Measurements from ENCODE around the gene ELF2.

ELF2 gene

DNA sequence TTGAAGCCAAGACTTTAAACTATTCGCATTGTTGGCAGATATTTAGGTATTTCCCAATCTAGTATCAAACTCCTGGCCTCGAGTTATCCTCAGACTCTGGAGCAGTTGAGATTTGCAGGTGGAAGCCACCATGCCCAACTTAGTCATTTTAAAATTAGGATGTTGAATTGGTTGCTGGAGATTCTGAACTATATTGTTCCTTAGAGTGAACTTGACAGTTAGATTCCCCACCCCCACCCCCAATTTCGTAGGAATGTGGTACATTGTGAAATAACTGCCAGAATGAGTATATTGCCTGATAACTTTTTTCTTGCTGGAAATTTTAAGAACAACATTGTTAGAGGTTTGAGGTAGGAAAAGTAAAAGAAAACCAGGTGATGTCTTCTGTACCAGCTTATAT lies 159.2 kb downstream of the ELF2 start:
- TF ChIP-seq POLR2A (IDR thresholded peaks at IDR 0.05; ENCODE audit: extremely low read depth, insufficient read length): no peak
- TF ChIP-seq, protein P1, sequence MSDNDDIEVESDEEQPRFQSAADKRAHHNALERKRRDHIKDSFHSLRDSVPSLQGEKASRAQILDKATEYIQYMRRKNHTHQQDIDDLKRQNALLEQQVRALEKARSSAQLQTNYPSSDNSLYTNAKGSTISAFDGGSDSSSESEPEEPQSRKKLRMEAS (IDR thresholded peaks at IDR 0.05; ENCODE audit: low read depth, low read length): no peak
- TF ChIP-seq MYC (IDR thresholded peaks at IDR 0.05; ENCODE audit: low read depth, low read length): no peak
- TF ChIP-seq, protein P2, sequence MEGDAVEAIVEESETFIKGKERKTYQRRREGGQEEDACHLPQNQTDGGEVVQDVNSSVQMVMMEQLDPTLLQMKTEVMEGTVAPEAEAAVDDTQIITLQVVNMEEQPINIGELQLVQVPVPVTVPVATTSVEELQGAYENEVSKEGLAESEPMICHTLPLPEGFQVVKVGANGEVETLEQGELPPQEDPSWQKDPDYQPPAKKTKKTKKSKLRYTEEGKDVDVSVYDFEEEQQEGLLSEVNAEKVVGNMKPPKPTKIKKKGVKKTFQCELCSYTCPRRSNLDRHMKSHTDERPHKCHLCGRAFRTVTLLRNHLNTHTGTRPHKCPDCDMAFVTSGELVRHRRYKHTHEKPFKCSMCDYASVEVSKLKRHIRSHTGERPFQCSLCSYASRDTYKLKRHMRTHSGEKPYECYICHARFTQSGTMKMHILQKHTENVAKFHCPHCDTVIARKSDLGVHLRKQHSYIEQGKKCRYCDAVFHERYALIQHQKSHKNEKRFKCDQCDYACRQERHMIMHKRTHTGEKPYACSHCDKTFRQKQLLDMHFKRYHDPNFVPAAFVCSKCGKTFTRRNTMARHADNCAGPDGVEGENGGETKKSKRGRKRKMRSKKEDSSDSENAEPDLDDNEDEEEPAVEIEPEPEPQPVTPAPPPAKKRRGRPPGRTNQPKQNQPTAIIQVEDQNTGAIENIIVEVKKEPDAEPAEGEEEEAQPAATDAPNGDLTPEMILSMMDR (IDR thresholded peaks at IDR 0.05; ENCODE audit: low read depth, low read length): no peak
- H3K4me3 ChIP-seq (ENCODE audit: low read depth, low read length): peak overlapping the region; percentile 93
- DNase-seq (ENCODE audit: low read depth): peak; percentile 68

DNA sequence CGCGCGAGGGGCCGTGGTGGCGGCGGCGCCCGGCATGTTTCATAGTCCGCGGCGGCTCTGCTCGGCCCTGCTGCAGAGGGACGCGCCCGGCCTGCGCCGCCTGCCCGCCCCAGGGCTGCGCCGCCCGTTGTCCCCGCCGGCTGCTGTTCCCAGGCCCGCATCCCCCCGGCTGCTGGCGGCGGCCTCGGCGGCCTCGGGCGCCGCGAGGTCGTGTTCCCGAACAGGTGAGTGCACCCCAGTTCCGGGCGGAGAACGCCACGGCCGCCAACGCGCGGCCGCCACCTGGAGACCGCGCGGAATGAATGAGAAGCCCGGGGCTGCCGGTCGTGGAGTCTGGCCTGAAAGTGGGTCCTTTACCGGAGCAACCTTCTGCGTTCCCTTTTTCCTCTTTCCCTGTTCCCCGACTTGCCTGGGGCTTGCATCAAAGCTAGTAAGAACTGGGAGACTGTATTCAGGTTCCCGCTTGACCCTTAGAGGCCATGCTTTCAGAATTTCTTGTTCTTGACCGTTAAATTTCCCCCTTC lies 161.0 kb downstream of the ELF2 start:
- H3K4me3 ChIP-seq (ENCODE audit: low read depth, low read length): peak overlapping the region; percentile 93
- TF ChIP-seq, protein P1 (IDR thresholded peaks at IDR 0.05; ENCODE audit: low read depth, low read length): no peak
- TF ChIP-seq MYC (IDR thresholded peaks at IDR 0.05; ENCODE audit: low read depth, low read length): no peak
- TF ChIP-seq, protein P2 (IDR thresholded peaks at IDR 0.05; ENCODE audit: low read depth, low read length): no peak
- TF ChIP-seq POLR2A (IDR thresholded peaks at IDR 0.05; ENCODE audit: extremely low read depth, insufficient read length): no peak
- peak; percentile 60 for DNase-seq (ENCODE audit: low read depth)

DNA sequence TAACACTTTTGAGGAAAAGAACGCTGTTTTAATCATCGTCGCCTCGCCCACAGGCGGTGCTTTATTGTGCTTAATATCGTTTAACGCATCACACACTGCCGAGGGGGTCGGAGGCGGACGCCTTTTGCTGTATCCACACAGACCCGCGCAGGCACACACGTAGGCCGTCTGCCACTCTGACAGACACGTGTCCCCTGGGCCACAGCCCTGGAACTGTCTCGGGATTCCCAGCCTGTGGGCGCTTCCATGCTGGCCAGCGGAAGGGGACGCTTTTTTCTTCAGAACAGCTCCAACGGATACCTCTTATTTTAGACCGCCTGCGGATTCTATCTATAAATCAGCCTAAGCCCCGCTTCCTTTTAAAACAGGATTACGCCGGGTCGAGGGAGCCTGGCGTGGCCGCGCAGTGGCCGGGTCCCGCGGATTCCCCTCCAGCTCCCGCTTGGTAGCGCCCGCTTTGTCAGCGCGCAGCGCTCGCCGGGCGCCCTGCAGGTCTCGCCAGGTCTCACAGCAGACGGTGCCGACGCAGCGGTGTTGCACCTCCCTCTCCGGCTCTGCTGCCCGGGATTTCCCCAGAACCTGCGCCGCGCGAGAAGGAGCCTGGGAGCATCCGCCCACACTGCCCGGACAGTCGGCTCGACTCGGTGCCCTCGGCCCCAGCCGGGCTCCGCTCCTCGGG lies 161.6 kb downstream of the ELF2 start, which contains the start of gene NOCT:
Gene NOCT (plus strand): TSS at position 513 of the 679 bp plus-strand sequence. CDS start 201 bp downstream, outside the sequence.
- TF ChIP-seq POLR2A (IDR thresholded peaks at IDR 0.05; ENCODE audit: extremely low read depth, insufficient read length) (peak; percentile 94), MYC (IDR thresholded peaks at IDR 0.05; ENCODE audit: low read depth, low read length) (peak; percentile 98)
- TF ChIP-seq, protein P1 (IDR thresholded peaks at IDR 0.05; ENCODE audit: low read depth, low read length): peak; percentile 97
- TF ChIP-seq, protein P2 (IDR thresholded peaks at IDR 0.05; ENCODE audit: low read depth, low read length): no peak
- H3K4me3 ChIP-seq (ENCODE audit: low read depth, low read length): peak within 1 kb of the TSS; percentile 93
- DNase-seq (ENCODE audit: low read depth): peak; percentile 94

DNA sequence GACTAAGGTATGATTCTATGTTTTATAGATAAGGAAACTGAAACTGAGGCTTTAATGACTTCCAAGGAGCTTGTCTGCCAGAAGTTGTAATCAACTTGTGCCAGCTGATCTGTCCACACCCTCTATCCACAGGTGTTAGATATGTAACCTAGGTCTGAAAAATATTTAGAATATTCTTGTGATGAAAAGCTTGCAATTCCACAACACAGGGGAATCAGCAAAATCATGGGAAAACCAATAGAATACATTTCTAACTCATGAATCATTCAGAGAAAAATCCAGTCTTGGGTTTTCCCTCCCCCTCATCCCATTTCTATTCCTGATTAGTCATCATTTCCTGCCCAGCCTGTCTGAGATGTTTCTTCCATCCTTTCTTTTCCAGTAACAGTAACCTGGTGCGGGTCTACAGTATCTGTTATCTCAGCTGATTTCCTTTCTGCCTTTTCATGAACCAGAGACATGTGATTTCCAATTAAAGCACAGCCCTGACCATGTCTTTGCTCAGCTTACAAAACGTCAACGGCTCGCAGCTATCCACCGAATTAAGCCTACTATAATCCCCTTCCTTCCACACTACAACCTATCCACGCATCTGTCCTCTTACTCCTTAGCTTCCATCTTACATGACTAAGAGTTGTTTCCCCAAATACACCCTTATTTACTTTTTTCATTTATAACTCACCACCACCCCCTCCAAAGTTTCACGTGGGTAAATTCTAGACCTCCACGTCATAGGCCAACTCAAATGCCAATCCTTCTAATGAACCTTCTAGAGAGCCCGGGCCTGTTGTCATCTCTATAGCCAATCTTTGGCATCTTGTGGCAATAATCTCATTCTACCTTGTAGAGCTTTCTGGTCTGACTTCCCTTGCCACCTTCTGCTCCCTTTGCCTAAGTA lies 162.4 kb downstream of the ELF2 start:
- H3K4me3 ChIP-seq (ENCODE audit: low read depth, low read length): peak overlapping the region; percentile 93
- TF ChIP-seq, protein P2 (IDR thresholded peaks at IDR 0.05; ENCODE audit: low read depth, low read length): no peak
- peak; percentile 39 for DNase-seq (ENCODE audit: low read depth)

DNA sequence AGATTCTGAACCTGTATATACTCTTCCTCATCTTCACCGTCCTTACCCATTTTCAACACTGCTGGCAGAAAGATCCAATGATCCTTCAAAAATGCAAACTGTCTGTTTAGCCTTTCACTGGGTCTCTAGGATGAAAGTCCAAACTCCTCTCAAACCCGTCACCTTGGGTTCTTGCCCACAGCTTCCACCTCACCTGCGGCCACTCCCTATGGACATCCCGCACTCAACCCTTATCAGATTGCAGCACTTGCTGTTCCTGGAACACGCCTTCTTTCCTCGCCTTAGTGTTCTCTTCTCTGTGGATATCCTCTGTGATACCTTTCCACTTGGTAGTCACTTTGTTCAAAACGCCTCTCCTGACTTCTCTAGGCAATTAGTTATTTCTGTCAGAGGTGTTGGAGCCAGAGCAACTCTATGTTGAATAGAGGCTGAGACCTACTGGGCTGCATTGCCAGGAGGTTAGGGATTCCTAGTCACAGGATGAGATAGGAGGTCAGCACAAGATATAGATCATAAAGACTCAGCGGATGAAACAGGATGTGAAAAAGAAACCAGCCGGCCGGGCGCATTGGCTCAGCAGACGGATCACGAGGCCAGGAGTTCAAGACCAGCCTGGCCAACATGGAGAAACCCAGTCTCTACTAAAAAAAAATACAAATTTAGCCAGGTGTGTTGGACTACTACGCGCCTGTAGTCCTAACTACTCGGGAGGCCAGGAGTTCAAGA lies 165.6 kb downstream of the ELF2 start:
- TF ChIP-seq, protein P2 (IDR thresholded peaks at IDR 0.05; ENCODE audit: low read depth, low read length): no peak
- TF ChIP-seq POLR2A (IDR thresholded peaks at IDR 0.05; ENCODE audit: extremely low read depth, insufficient read length) (no peak), MYC (IDR thresholded peaks at IDR 0.05; ENCODE audit: low read depth, low read length) (no peak)
- TF ChIP-seq, protein P1 (IDR thresholded peaks at IDR 0.05; ENCODE audit: low read depth, low read length): no peak
- no peak overlapping the region for H3K4me3 ChIP-seq (ENCODE audit: low read depth, low read length)
- DNase-seq (ENCODE audit: low read depth): no peak
